ENCODE results near the gene NTF3. TPM values are rescaled to one million over a fixed set of nuclear protein-coding genes. Genes with fewer than 3 reads are reported as not detected.
A peak's percentile ranks its signal among the peaks of the same experiment; 100 is the strongest.

The NTF3 gene
- total RNA-seq, 1 experiment from 2014 or later = 1.7 TPM

DNA sequence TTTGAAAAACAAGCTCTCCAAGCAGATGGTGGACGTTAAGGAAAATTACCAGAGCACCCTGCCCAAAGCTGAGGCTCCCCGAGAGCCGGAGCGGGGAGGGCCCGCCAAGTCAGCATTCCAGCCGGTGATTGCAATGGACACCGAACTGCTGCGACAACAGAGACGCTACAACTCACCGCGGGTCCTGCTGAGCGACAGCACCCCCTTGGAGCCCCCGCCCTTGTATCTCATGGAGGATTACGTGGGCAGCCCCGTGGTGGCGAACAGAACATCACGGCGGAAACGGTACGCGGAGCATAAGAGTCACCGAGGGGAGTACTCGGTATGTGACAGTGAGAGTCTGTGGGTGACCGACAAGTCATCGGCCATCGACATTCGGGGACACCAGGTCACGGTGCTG lies 62.4 kb downstream of the NTF3 start:
- no peak overlapping the region for H3K4me3 ChIP-seq
- no peaks in the 10 kb centered on the region for H3K4me1 ChIP-seq (replicated peaks)
- H3K27ac ChIP-seq = no peak overlapping the region
- no peaks in the 10 kb centered on the region for H3K36me3 ChIP-seq
- no peaks in the 10 kb centered on the region for H3K27me3 ChIP-seq (replicated peaks)
- DNase-seq (ENCODE audit: low read depth in 1 of 2, low spot score in 2 of 2) = no peak
- no peaks in the 10 kb centered on the region for H3K9me3 ChIP-seq (replicated peaks)

DNA sequence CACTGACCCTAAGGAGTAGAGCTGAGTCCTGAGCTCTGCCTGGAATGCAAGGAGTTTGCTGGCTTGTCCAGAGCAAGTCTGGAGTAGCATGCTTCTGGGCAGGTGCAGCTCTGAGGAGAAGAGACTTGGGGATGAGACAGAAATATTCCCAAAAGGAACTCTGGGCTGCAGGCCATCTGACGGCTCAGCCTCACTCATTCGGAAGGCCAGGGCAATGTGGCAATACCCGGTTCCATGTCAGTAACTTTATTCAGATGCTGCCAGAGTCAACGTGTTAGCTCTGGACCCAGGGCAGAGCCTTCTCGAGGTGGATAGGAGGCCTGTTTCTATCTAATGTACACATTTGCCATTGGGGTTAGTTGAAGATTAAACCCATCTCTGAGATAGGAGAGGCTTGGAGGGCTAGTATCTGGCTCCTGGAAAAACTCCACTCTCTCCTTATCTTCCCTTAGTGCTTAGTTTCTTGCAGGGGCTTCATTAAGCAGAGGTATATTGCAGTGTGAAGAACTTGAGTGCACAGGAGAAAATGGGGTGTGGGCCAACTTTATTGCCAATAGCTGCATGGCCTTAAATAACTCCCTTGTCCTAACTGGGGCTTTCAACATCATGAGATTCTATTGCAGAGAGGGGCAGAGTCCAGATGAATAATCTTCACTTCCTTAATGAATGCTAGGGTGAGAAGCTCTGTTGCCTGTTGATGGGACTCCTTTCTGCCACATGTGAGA lies 65.6 kb downstream of the NTF3 start:
- no peak overlapping the region for H3K4me3 ChIP-seq
- no peak overlapping the region for H3K27ac ChIP-seq
- no peaks in the 10 kb centered on the region for H3K4me1 ChIP-seq (replicated peaks)
- H3K27me3 ChIP-seq (replicated peaks) = peaks cover 9% of the 10 kb centered on the region; the same call in 1 of the 2 replicates
- H3K9me3 ChIP-seq (replicated peaks) = no peaks in the 10 kb centered on the region
- DNase-seq (ENCODE audit: low read depth in 1 of 2, low spot score in 2 of 2) = no peak
- no peaks in the 10 kb centered on the region for H3K36me3 ChIP-seq

DNA sequence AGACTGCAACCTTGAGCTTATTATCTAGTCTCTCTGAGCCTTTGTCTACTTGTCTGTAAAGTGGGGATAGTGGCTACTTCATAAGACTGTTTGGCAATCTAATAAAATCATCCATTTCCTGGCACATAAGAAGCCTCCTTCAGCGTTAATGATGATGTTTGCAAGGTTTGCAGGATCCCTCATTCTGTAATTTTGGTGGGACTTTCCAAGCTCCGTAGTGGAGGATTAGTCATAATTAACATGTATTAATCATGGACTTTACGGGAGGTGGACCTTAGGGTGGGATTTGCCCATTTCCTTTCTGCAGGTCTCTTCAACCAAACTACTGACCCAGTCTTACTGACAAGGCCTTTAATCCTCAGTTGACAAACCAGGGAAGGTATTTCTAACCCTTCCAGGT lies 66.2 kb downstream of the NTF3 start:
- Histone ChIP-seq H3K4me3 (no peak overlapping the region), H3K9me3 (replicated peaks) (no peaks in the 10 kb centered on the region), H3K4me1 (replicated peaks) (no peaks in the 10 kb centered on the region), H3K27me3 (replicated peaks) (peaks cover 15% of the 10 kb centered on the region; the same call in 1 of the 2 replicates), H3K36me3 (no peaks in the 10 kb centered on the region), H3K27ac (no peak overlapping the region)
- no peak for DNase-seq (ENCODE audit: low read depth in 1 of 2, low spot score in 2 of 2)

- DNase-seq (ENCODE audit: low read depth in 1 of 2, low spot score in 2 of 2) = no peak
- Histone ChIP-seq H3K4me3 (no peak overlapping the region), H3K9me3 (replicated peaks) (no peaks in the 10 kb centered on the region), H3K4me1 (replicated peaks) (no peaks in the 10 kb centered on the region), H3K27me3 (replicated peaks) (peaks cover 15% of the 10 kb centered on the region; the same call in 1 of the 2 replicates), H3K27ac (no peak overlapping the region), H3K36me3 (no peaks in the 10 kb centered on the region)
Observed at GRCh38 chr12:5498806-5499205, 66.9 kb downstream of the NTF3 start.

GRCh38 chr12:5499566-5500330 lies 67.8 kb downstream of the NTF3 start:
- no peak overlapping the region for H3K27ac ChIP-seq
- H3K4me1 ChIP-seq (replicated peaks) = no peaks in the 10 kb centered on the region
- H3K36me3 ChIP-seq = no peaks in the 10 kb centered on the region
- no peak overlapping the region for H3K4me3 ChIP-seq
- no peak for DNase-seq (ENCODE audit: low read depth in 1 of 2, low spot score in 2 of 2)
- H3K9me3 ChIP-seq (replicated peaks) = no peaks in the 10 kb centered on the region
- peaks cover 15% of the 10 kb centered on the region; the same call in 1 of the 2 replicates for H3K27me3 ChIP-seq (replicated peaks)

GRCh38 chr12:5500331-5500659 lies 68.4 kb downstream of the NTF3 start:
- no peak for DNase-seq (ENCODE audit: low read depth in 1 of 2, low spot score in 2 of 2)
- Histone ChIP-seq H3K27me3 (replicated peaks) (peaks cover 15% of the 10 kb centered on the region; the same call in 1 of the 2 replicates), H3K27ac (no peak overlapping the region), H3K4me1 (replicated peaks) (no peaks in the 10 kb centered on the region), H3K36me3 (no peaks in the 10 kb centered on the region), H3K4me3 (no peak overlapping the region), H3K9me3 (replicated peaks) (no peaks in the 10 kb centered on the region)

DNA sequence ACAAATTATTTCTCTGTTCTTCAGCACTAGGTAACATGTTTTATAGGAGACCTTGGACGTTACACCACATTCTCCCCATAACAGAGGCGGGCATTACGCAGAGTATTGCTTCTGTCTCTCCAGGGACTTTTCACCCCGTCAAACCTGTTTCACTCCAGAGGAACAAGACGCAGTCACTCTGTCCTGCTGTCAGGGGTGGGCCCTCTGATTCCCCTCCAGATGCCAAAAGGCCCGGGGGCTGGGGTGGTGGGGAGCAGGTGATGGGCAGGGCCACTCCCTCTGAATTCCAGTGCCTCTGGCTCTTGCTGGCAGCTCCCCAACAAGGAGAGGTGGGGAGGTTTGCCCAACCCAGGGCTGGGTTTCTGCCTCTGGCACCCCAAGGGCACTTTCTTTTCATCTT lies 71.9 kb downstream of the NTF3 start:
- H3K9me3 ChIP-seq (replicated peaks) = no peaks in the 10 kb centered on the region
- DNase-seq (ENCODE audit: low read depth in 1 of 2, low spot score in 2 of 2) = no peak
- peaks cover 15% of the 10 kb centered on the region; the same call in 1 of the 2 replicates for H3K27me3 ChIP-seq (replicated peaks)
- H3K27ac ChIP-seq = no peak overlapping the region
- H3K36me3 ChIP-seq = no peaks in the 10 kb centered on the region
- H3K4me1 ChIP-seq (replicated peaks) = no peaks in the 10 kb centered on the region
- no peak overlapping the region for H3K4me3 ChIP-seq

DNA sequence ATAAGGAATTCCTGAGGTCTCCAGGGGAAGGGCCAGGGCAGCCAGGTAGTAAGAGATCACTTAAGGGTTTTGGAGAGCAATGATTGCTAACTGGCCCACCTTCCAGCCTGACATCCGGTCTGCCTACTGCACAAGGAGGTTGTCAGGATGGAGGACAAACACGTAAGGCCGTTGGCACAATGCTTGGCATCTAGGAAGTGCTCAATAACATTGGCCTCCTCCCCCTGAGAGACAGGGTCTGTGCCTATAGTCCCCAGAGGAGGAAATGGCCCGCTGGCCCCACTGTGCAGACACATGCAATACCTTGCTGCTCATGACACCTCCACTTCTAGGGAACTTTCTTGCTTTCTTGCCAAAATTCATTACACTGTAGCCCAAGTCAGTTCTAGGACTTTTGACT lies 73.2 kb downstream of the NTF3 start:
- Histone ChIP-seq H3K9me3 (replicated peaks) (no peaks in the 10 kb centered on the region), H3K4me3 (no peak overlapping the region)

DNA sequence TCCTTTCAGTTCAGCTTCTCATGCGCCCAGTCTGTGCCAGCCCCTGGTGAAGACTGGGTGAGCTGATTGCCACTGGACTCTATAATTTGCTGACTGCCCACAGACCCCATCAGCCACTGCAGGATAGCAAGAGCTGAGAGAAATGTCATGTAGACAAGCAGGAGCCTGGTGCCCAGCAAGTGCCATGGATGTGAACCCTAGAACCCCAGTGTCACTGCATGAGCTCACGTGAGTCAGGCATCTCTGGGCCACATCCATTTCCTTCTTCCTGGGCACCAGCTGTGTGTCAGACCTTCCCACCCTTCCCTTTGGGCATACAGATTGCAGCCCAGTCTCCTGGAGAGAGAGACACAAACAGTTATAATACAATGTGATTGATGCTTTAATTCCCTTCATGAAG lies 73.8 kb downstream of the NTF3 start:
- Histone ChIP-seq H3K27me3 (replicated peaks) (peaks cover 8% of the 10 kb centered on the region; the same call in 1 of the 2 replicates), H3K4me1 (replicated peaks) (no peaks in the 10 kb centered on the region), H3K4me3 (no peak overlapping the region), H3K27ac (no peak overlapping the region), H3K9me3 (replicated peaks) (no peaks in the 10 kb centered on the region), H3K36me3 (no peaks in the 10 kb centered on the region)
- peak in 1 of 2 experiments; percentile 25 for DNase-seq (ENCODE audit: low read depth in 1 of 2, low spot score in 2 of 2)

More for the DNA sequence above, 73.2 kb downstream of the NTF3 start:
- Histone ChIP-seq H3K36me3 (no peaks in the 10 kb centered on the region), H3K27me3 (replicated peaks) (peaks cover 13% of the 10 kb centered on the region; the same call in 1 of the 2 replicates), H3K27ac (no peak overlapping the region), H3K4me1 (replicated peaks) (no peaks in the 10 kb centered on the region)
- peak in 1 of 2 experiments; percentile 28 for DNase-seq (ENCODE audit: low read depth in 1 of 2, low spot score in 2 of 2)

DNA sequence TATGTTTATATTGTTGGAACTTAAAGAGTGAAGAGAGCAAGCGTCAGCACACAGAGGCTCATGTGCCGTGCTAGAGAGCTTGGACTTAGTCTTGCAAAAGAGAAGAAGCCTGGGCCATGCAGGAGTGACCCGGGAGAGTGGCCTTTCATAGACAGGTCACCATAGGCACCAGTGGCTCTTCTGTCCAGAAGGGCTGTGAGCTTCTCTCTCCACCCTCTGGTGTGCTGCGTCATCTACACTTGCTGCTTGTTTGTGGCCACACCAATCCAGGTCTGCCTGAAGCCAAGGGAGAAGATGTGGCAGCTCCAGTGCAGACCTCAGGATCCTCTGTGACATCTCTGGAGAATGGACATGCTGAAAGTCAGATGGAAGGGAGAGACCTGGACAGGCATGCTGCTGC lies 74.4 kb downstream of the NTF3 start:
- Histone ChIP-seq H3K27me3 (replicated peaks) (peaks cover 8% of the 10 kb centered on the region; the same call in 1 of the 2 replicates), H3K4me3 (no peak overlapping the region), H3K36me3 (no peaks in the 10 kb centered on the region), H3K4me1 (replicated peaks) (no peaks in the 10 kb centered on the region), H3K9me3 (replicated peaks) (no peaks in the 10 kb centered on the region), H3K27ac (no peak overlapping the region)
- DNase-seq (ENCODE audit: low read depth in 1 of 2, low spot score in 2 of 2) = peak in 1 of 2 experiments; percentile 26

- Histone ChIP-seq H3K9me3 (replicated peaks) (no peaks in the 10 kb centered on the region), H3K36me3 (no peaks in the 10 kb centered on the region), H3K4me1 (replicated peaks) (no peaks in the 10 kb centered on the region), H3K4me3 (no peak overlapping the region), H3K27ac (no peak overlapping the region), H3K27me3 (replicated peaks) (0 out of 2 replicates have a peak, but pooled peaks cover 8% of the 10 kb centered on the region)
- DNase-seq (ENCODE audit: low read depth in 1 of 2, low spot score in 2 of 2) = peak in 1 of 2 experiments; percentile 25
Observed at GRCh38 chr12:5506821-5507231, 74.9 kb downstream of the NTF3 start.

DNA sequence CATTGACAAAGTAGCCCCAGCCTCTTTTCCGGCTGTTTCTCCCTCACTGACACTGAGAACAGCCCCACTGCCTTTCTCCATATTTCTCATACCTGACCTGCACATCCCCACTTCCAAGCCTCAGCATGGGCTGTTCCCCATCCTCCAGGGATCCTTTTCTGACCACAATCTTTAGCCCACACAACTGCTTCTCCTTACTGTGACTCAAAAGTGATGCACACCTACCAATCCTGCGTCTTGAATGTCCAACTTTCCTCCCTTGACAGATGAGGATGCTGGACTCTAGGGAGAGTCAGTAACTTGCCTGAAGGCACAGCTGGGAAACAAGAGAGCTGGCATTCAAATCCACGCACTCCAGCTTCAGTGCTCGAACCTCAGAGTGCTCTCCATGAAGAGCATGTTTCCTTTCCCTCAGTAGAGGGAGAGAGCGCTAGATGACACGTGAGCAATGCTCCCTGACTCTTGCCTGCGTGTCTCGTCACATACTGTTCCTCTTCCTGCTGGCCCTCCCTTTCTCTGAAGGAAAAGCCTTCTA lies 75.6 kb downstream of the NTF3 start:
- 0 out of 2 replicates have a peak, but pooled peaks cover 6% of the 10 kb centered on the region for H3K27me3 ChIP-seq (replicated peaks)
- no peak overlapping the region for H3K4me3 ChIP-seq
- no peak overlapping the region for H3K27ac ChIP-seq
- DNase-seq (ENCODE audit: low read depth in 1 of 2, low spot score in 2 of 2) = no peak
- no peaks in the 10 kb centered on the region for H3K9me3 ChIP-seq (replicated peaks)
- no peaks in the 10 kb centered on the region for H3K36me3 ChIP-seq
- H3K4me1 ChIP-seq (replicated peaks) = no peaks in the 10 kb centered on the region

- Histone ChIP-seq H3K27me3 (replicated peaks) (0 out of 2 replicates have a peak, but pooled peaks cover 1% of the 10 kb centered on the region), H3K36me3 (no peaks in the 10 kb centered on the region), H3K4me1 (replicated peaks) (no peaks in the 10 kb centered on the region), H3K27ac (no peak overlapping the region), H3K9me3 (replicated peaks) (no peaks in the 10 kb centered on the region), H3K4me3 (no peak overlapping the region)
- peak in 1 of 2 experiments; percentile 14 for DNase-seq (ENCODE audit: low read depth in 1 of 2, low spot score in 2 of 2)
Observed at GRCh38 chr12:5507944-5508343, 76.0 kb downstream of the NTF3 start.

DNA sequence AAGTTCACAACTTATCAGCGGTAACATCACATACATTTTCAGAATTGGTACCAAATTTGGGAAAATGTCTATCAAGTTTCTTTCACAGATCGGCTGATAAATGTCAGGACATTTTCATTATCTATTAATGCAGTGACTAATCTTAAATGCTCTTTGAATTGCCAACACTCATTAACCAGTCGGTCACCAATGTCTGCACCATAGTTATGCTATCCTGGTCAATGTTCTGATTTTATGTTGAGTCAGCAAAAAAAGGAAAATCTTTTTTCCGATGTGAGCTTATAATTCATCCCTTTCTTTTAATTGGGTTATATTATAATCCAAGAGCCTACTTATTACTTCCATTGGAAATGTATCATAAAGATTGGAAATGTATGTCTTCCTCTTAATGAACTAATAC lies 77.2 kb downstream of the NTF3 start:
- no peak for DNase-seq (ENCODE audit: low read depth in 1 of 2, low spot score in 2 of 2)
- Histone ChIP-seq H3K4me1 (replicated peaks) (no peaks in the 10 kb centered on the region), H3K27ac (no peak overlapping the region), H3K4me3 (no peak overlapping the region), H3K36me3 (no peaks in the 10 kb centered on the region), H3K27me3 (replicated peaks) (no peaks in the 10 kb centered on the region), H3K9me3 (replicated peaks) (no peaks in the 10 kb centered on the region)
